Activated CD4-positive, alpha-beta T cell treated with anti-CD3 and anti-CD28 coated beads, Interleukin-2, amount 50 U/mL, for 24 hours (primary cell): ENCODE measurements around the gene ACP2.
A peak's percentile ranks its signal among the peaks of the same experiment; 100 is the strongest.

Experiments
- DNase-seq, 2 donors: peaks; one replicate each; pipeline ENCODE4 v3.0.0-alpha.2; 2020; ENCODE audit warnings: low read depth in 1 of 2, low spot score in 1 of 2

Gene ACP2, protein sequence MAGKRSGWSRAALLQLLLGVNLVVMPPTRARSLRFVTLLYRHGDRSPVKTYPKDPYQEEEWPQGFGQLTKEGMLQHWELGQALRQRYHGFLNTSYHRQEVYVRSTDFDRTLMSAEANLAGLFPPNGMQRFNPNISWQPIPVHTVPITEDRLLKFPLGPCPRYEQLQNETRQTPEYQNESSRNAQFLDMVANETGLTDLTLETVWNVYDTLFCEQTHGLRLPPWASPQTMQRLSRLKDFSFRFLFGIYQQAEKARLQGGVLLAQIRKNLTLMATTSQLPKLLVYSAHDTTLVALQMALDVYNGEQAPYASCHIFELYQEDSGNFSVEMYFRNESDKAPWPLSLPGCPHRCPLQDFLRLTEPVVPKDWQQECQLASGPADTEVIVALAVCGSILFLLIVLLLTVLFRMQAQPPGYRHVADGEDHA

GRCh38 chr11:47248664-47249377 lies at the start of gene ACP2:
Gene ACP2, minus strand, starts transcription at chr11:47248814. Its CDS starts 25 bp downstream, at chr11:47248789.
- peak; percentile 82 to 83 for DNase-seq

DNA sequence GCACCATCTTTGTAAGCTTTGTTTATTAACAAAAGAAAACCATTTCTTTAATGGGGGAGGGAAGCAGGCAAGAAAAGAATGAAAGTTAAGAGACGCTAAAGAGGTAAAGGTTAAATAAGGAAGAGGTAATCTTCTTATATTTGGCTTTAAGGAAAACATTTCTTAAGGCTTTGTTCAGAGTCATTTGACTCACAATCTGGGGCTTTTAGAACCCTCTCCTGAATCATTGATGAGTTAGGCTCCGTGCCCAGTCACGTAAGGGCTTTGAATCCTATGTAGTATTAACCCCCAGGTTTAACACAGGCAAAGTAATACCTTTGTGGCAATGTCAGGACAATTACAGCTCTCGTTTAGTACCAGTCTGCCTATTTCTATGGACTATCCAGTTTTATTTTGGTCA lies 47.4 kb upstream of the ACP2 start:
- no peak for DNase-seq

DNA sequence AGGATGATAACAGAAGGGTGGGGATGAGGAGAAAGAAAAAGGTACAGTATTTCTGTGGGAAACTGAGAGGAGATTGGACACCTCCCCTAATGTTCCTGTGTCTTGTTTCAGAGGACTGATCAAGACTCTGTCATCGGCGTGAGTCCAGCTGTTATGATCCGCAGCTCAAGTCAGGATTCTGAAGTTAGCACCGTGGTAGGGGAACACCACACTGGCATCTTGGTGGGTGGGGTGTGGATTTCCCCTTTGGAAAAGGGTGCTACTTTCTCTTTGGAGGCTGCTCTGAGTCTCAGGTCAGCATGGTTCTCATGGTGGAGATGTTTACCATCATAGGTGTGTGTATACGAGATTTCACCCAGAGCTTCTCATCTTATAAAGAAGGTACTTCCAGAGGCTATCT lies 46.8 kb upstream of the ACP2 start:
- no peak for DNase-seq

DNA sequence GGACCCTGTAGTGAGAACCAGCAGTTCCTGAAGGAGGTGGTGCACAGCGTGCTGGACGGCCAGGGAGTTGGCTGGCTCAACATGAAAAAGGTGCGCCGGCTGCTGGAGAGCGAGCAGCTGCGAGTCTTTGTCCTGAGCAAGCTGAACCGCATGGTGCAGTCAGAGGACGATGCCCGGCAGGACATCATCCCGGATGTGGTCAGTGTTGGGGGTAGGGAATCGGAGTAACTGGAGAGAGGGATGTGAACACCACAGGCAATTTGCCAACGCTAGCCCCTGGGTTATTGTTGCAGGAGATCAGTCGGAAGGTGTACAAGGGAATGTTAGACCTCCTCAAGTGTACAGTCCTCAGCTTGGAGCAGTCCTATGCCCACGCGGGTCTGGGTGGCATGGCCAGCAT lies 41.2 kb upstream of the ACP2 start:
- no peak for DNase-seq

GRCh38 chr11:47288066-47288465 lies 39.5 kb upstream of the ACP2 start:
- DNase-seq, result no peak

GRCh38 chr11:47285969-47286770 lies 37.6 kb upstream of the ACP2 start:
- no peak for DNase-seq

DNA sequence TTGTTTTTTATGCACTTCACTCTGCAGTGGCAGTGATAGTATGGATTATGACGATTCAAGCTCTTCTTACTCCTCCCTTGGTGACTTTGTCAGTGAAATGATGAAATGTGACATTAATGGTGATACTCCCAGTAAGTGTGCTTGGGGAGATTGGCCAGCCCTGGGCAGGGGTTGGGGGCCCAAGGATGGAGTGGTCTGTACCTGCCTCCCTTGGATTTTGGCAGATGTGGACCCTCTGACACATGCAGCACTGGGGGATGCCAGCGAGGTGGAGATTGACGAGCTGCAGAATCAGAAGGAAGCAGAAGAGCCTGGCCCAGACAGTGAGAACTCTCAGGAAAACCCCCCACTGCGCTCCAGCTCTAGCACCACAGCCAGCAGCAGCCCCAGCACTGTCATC lies 35.5 kb upstream of the ACP2 start:
- DNase-seq, result no peak

- DNase-seq, result no peak
Observed at GRCh38 chr11:47282462-47282861, 33.8 kb upstream of the ACP2 start.

DNA sequence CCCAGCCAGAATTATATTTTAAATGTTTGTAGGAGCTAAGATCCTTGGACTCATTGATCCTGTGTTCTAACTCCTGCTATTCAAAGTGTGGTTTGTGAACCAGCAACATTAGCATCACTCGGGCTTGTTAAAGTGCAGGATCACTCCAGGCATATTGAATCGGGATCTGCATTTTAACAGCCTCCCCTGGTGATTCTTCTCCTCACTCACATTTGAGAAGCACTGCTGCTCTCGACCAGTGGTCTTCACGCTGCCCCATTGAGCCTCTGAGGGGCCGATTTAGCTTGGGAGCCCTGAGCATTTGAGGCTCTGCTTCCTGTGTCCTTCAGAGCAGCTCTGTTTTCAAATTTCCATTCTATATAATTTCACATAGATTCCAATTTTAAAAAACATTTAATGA lies 32.2 kb upstream of the ACP2 start:
- no peak for DNase-seq

GRCh38 chr11:47280099-47280498 lies 31.5 kb upstream of the ACP2 start:
- no peak for DNase-seq

- no peak for DNase-seq
Observed at GRCh38 chr11:47278769-47279168, 30.2 kb upstream of the ACP2 start.

- no peak for DNase-seq
Observed at GRCh38 chr11:47278058-47278457, 29.4 kb upstream of the ACP2 start.

DNA sequence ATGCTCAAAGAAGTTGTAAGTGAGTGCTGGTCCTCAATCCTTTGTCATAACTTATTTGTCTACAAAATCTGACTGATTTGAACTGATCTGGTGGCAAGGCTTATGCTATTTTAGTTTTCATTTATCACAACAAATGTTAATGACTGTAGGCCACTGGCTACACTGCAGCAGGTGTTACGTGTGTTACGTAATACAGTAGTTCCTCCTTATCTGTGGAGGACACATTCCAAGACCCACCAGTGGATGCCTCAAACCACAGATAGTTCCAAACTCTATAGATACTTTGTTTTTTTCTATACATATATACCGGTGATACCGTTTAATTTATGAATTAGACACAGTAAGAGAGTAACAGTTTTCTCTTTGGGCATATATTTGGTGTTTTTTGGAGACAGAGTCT lies 28.3 kb upstream of the ACP2 start:
- DNase-seq, result no peak

- DNase-seq, result no peak
Observed at GRCh38 chr11:47274495-47275235, 26.1 kb upstream of the ACP2 start.

DNA sequence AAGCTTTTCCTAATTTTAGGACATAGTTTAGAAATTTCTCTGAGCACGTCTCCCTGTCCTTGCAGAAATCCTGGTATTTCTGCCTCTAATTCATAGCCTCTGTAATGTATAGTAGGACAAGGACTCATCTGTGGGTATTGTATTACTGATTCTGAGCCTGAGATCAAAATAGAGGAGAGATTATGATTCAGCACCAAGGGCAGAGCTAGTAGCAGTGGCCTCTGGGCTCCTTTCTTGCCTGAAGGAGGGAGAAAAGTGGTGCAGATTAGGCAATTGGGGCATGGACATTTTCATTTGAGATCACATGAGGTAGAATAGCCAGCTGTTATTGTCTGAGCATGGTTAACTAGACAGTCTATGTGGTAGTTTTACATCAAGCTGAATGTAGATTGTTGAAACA lies 24.1 kb upstream of the ACP2 start:
- DNase-seq, result no peak

GRCh38 chr11:47271961-47272661 lies 23.5 kb upstream of the ACP2 start:
- no peak for DNase-seq

DNA sequence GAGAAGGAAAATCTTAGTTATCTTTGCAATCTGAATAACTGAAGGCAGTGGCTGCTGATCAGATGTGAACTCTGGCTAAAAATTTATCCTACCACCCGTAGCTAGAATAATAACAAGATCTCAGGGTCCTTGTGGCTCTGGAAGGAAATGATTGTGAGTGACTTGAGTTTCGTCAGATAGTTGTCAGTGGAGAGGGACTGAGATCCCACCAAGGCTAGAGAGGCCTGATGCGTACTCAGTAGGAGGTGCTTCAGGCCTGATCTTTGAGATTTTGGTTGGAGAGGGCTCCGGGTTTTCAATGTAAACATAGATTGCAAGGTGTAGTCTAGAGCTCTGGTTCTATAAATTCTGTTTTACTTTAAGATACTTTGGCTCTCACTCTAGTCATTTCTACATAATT lies 22.7 kb upstream of the ACP2 start:
- no peak for DNase-seq

DNA sequence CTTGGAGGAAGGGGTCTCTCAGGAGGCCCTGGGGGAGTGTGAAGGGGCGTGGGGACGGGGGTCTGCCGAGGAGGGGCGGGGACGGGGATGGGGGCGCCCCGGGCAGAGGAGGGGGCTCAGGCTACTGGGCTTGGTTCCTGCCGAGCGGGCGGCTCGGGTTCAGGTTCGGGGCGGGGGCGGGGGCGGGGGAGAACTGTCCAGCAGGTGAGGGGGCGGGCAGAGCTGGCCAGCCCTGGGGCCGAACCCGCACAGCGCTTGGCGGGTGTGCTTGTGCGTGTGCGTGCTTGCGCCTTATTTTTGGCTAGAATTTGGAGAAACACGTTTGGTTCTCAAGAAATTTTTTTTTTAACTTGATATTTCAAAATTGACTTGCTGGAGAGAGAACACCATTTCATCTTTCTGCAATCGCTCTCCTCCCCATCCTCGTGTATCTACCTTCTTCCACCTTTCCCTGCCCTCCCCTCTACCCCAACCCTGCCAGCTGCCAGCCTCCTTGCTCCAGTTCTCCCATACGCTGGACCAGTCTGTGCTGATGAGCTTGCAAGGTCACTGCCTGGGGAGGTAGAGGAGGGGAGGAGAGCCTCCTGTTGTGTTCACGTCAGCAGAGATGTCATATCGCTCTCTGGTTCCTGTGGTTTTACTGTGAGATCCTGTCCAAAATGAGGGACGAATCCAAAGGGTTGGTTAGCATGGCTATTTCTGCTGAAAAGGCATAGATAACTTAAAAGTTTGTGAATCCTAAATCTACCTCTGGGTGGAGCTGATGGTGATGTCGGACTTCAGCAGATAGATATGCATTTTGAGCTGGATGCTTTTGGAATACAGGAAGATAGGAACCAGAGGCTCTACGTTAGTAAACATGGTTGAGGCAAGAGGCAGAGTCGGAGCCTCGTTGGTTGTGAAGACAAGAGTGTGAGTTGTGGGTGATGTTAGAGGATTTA lies 22.0 kb upstream of the ACP2 start:
- DNase-seq, result no peak

DNA sequence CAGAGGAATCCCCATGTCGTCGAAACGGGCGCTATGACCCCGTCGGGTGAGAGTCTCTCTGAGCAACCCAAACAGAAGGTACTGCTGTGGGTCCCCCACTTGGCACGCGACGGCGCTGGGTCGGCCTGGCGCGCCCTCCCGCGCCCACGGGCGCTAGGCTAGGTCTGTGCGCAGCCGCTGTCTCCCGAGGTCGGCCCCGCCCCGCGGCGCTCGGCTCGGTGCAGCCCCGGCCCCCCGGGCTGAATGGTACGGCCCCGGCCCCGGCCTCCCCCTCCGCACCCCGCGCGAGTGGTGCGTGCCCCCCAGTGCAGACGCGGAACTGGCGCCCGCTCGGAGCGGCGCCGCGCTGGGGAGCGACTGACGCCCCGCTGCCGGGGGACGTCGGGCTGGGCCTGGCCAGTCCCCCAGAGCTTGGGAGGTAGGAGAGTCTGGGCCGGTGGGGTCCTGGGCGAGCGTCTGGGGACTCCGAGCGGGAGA lies 21.3 kb upstream of the ACP2 start, which contains the start of gene MADD:
Gene MADD, plus strand, starts transcription at position 305 of the 477 bp plus-strand sequence.
- peak in 1 of 2 donors; percentile 86 for DNase-seq
